Suprapubic skin (tissue), 4 donors: ENCODE data around the gene KAZALD1. TPM values are rescaled to one million over a fixed set of nuclear protein-coding genes. Genes with fewer than 3 reads are reported as not detected.

ENCODE experiments used
- DNase-seq, 2 donors: peaks; one replicate each; pipeline ENCODE4 v3.0.0-alpha.2; 2019; ENCODE audit warnings: low spot score in 2 of 2
- H3K27ac ChIP-seq: fragments of 200-600 bp; sonication (generic); one replicate; pipeline ENCODE4 v1.5.1; 2019
- H3K27me3 ChIP-seq: fragments of 200-600 bp; sonication (generic); one replicate; pipeline ENCODE4 v1.5.1; 2019
- H3K36me3 ChIP-seq: fragments of 200-600 bp; sonication (generic); one replicate; pipeline ENCODE4 v1.5.1; 2019
- H3K4me1 ChIP-seq: fragments of 200-600 bp; sonication (generic); one replicate; pipeline ENCODE4 v1.5.1; 2019
- H3K4me3 ChIP-seq: fragments of 200-600 bp; sonication (generic); one replicate; pipeline ENCODE4 v1.5.1; 2019; ENCODE audit warnings: mild to moderate bottlenecking
- H3K9me3 ChIP-seq: fragments of 200-600 bp; sonication (generic); one replicate; pipeline ENCODE4 v1.5.1; 2019
- EP300 ChIP-seq: sonication (generic); formaldehyde crosslinking; IDR thresholded peaks from one replicate; pipeline ENCODE4 v1.6.1; 2017; ENCODE audit warnings: antibody characterized with exemption
- POLR2A ChIP-seq, 2 donors: fragments of 450-650 bp; IDR thresholded peaks; one replicate each; pipeline ENCODE4 v1.6.1; 2017; ENCODE audit warnings: antibody characterized with exemption in 2 of 2, mild to moderate bottlenecking in 2 of 2, moderate library complexity in 2 of 2
- POLR2AphosphoS5 ChIP-seq, 3 donors: sonication (generic); formaldehyde crosslinking; IDR thresholded peaks; one replicate each; pipeline ENCODE4 v1.6.1; 2017; ENCODE audit warnings: antibody characterized with exemption in 3 of 3
- WGBS: methylation state at CpG from one replicate; pipeline ENCODE4 v1.1.5; 2018; 5-methylcytosine and 5-hydroxymethylcytosine counted together
- total RNA-seq, 4 donors: library from RNA; depleted of rRNA; stranded (reverse); fragments of >200 nt; gene quantifications; one replicate each; pipeline ENCODE4 v1.1.0, GENCODE V29; 2016
- TF ChIP-seq, protein P1 (sequence below), 2 donors: fragments of 200-600 bp in 1 of 2; fragments of 450-650 bp in 1 of 2; sonication (generic) in 1 of 2; IDR thresholded peaks; one replicate each; pipeline ENCODE4 v1.5.1; 2016 to 2019; ENCODE audit warnings: antibody characterized with exemption in 2 of 2, mild to moderate bottlenecking in 1 of 2, moderate library complexity in 1 of 2

The KAZALD1 gene
- total RNA-seq, 4 donors from 2014 or later = 1.6 to 4.2 (median 2.5) TPM

DNA sequence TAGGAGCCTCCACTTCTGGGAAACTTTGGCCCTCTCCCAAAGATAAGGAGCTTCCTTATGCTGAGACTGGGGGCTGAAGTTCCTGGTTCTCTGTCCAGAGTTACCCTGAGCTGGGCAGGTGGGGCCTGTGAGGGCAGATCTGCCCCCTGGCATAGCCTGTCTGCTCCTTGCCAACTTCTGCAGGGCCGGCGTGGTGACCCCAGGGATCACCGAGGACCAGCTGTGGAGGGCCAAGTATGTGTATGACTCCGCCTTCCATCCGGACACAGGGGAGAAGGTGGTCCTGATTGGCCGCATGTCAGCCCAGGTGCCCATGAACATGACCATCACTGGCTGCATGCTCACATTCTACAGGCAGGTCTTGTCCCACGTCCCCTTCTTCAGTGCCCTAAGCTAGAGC, 26.5 kb upstream of the KAZALD1 start:
- no peak overlapping the region for H3K27ac ChIP-seq
- no peak for TF ChIP-seq POLR2AphosphoS5 (IDR thresholded peaks at IDR 0.05)
- TF ChIP-seq, protein P1, sequence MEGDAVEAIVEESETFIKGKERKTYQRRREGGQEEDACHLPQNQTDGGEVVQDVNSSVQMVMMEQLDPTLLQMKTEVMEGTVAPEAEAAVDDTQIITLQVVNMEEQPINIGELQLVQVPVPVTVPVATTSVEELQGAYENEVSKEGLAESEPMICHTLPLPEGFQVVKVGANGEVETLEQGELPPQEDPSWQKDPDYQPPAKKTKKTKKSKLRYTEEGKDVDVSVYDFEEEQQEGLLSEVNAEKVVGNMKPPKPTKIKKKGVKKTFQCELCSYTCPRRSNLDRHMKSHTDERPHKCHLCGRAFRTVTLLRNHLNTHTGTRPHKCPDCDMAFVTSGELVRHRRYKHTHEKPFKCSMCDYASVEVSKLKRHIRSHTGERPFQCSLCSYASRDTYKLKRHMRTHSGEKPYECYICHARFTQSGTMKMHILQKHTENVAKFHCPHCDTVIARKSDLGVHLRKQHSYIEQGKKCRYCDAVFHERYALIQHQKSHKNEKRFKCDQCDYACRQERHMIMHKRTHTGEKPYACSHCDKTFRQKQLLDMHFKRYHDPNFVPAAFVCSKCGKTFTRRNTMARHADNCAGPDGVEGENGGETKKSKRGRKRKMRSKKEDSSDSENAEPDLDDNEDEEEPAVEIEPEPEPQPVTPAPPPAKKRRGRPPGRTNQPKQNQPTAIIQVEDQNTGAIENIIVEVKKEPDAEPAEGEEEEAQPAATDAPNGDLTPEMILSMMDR (IDR thresholded peaks at IDR 0.05) = no peak
- no peak for TF ChIP-seq EP300
- TF ChIP-seq POLR2A (IDR thresholded peaks at IDR 0.05) = no peak
- 100% methylated on average over 7 of the region's 7 CpGs for WGBS

DNA sequence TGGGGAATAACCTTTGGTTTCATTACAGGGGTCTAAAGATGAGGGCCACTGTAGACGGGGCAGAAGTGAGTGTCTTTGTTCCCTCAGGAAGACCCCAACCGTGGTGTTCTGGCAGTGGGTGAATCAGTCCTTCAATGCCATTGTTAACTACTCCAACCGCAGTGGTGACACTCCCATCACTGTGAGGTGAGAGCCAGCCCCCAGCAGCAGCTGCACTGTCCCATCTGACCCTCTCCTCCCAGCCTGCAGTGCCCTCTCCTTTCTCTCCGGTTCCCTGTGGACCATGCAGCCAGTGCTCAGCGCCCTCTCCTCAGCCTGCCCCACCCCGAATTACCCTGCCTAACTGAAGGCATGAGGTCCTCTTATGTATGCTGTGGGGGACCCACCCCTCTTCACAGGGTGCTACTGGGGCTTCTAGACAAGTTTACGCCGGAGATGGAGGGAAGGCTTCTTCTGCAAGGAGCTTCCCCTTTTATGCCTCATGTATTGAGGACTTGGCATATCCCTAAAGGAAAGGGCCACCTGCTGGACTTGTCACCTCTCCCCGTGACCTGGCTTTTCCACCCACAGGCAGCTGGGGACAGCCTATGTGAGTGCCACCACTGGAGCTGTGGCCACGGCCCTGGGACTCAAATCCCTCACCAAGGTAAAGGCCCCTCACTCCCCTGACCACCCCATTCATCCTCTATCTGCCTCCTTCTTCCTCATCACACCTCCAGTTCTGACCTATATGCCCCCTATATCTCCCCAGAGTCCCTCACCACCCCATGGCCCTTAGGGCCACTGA, 25.7 kb upstream of the KAZALD1 start:
- Histone ChIP-seq H3K4me3 (no peak overlapping the region), H3K9me3 (no peaks in the 10 kb centered on the region), H3K27me3 (no peaks in the 10 kb centered on the region), H3K27ac (no peak overlapping the region), H3K4me1 (peaks cover 25% of the 10 kb centered on the region), H3K36me3 (peaks cover 56% of the 10 kb centered on the region)
- WGBS = 85% methylated on average over 10 of the region's 10 CpGs
- no peak for DNase-seq
- no peak for TF ChIP-seq EP300
- no peak for TF ChIP-seq POLR2A (IDR thresholded peaks at IDR 0.05)
- TF ChIP-seq POLR2AphosphoS5 (IDR thresholded peaks at IDR 0.05) = no peak
- TF ChIP-seq, protein P1 (IDR thresholded peaks at IDR 0.05) = no peak

More for the DNA sequence above, 26.5 kb upstream of the KAZALD1 start:
- no peaks in the 10 kb centered on the region for H3K9me3 ChIP-seq
- DNase-seq = no peak
- H3K27me3 ChIP-seq = no peaks in the 10 kb centered on the region
- H3K36me3 ChIP-seq = peaks cover 56% of the 10 kb centered on the region
- H3K4me1 ChIP-seq = peaks cover 32% of the 10 kb centered on the region
- no peak overlapping the region for H3K4me3 ChIP-seq

DNA sequence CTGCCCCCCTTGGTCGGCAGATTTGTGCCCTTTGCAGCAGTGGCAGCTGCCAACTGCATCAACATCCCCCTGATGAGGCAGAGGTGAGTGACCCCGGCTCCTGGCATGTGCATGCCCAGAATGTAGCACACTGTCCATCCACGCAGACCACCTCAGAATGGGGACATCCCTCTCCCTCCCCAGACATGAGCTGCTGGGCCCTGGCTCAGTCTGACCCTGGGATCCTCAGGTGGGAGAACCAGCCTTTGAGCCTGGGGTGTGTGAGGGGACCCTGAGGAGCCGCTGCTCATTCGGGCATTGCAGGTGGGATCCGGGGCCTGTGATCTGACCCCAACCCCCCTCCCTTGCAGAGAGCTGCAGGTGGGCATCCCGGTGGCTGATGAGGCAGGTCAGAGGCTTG, 25.1 kb upstream of the KAZALD1 start:
- WGBS = 81% methylated on average over 7 of the region's 7 CpGs
- Histone ChIP-seq H3K4me3 (no peak overlapping the region), H3K36me3 (peaks cover 56% of the 10 kb centered on the region), H3K9me3 (no peaks in the 10 kb centered on the region), H3K4me1 (peaks cover 25% of the 10 kb centered on the region), H3K27me3 (no peaks in the 10 kb centered on the region), H3K27ac (no peak overlapping the region)
- TF ChIP-seq POLR2A (IDR thresholded peaks at IDR 0.05) (no peak), POLR2AphosphoS5 (IDR thresholded peaks at IDR 0.05) (no peak), EP300 (no peak)
- TF ChIP-seq, protein P1 (IDR thresholded peaks at IDR 0.05) = no peak
- DNase-seq = no peak

DNA sequence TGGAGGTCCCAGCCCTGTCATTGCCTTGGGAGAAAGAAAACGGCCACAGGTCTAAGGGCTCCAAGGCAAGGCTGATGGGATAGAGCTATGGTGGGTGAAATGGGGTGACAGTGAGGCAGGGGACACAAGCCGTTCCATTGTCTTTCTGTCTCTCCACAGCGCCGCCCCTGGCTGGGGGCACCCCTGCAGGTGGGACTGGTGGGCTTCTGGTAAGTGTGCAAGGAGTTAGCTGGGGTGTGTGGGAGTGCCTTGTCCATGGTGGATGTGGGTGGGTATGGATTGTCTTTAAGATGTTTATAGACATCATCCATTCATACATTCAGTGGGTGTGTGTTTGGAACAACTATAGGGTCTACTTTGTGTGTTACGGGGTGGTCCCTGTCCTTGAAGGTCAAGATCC, 23.3 kb upstream of the KAZALD1 start:
- H3K9me3 ChIP-seq = no peaks in the 10 kb centered on the region

DNA sequence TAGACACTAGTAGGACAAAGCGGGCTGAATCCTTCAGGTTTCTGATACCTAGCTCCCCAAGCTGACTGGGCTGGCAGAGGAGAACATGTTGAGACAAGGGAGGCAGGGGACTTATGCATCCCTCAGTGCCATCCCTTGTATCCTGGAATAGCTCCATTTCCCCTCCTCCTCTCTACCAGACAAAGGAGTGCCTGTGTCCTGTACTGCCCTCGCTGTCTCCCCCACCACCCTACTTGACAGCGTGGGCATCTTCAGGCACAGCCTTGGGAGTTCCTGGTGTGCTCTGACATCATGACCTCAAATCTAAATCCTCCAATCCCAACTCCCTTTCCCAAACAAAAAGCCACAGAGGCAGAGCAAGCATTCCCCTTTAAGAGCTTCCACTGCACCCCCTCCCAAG, 21.7 kb upstream of the KAZALD1 start:
- Histone ChIP-seq H3K9me3 (no peaks in the 10 kb centered on the region), H3K27ac (no peak overlapping the region), H3K36me3 (peaks cover 50% of the 10 kb centered on the region), H3K27me3 (no peaks in the 10 kb centered on the region), H3K4me1 (peaks cover 19% of the 10 kb centered on the region), H3K4me3 (no peak overlapping the region)
- TF ChIP-seq POLR2AphosphoS5 (IDR thresholded peaks at IDR 0.05) (no peak), POLR2A (IDR thresholded peaks at IDR 0.05) (no peak), EP300 (no peak)
- TF ChIP-seq, protein P1 (IDR thresholded peaks at IDR 0.05) = no peak
- 89% methylated on average over 3 of the region's 3 CpGs for WGBS
- DNase-seq = no peak

More for the DNA sequence above, 23.3 kb upstream of the KAZALD1 start:
- H3K36me3 ChIP-seq = peaks cover 56% of the 10 kb centered on the region
- no peak overlapping the region for H3K4me3 ChIP-seq
- no peaks in the 10 kb centered on the region for H3K27me3 ChIP-seq
- DNase-seq = no peak
- WGBS = 81% methylated on average over 5 of the region's 5 CpGs
- no peak overlapping the region for H3K27ac ChIP-seq
- TF ChIP-seq POLR2A (IDR thresholded peaks at IDR 0.05) (no peak), EP300 (no peak), POLR2AphosphoS5 (IDR thresholded peaks at IDR 0.05) (no peak)
- TF ChIP-seq, protein P1 (IDR thresholded peaks at IDR 0.05) = no peak
- H3K4me1 ChIP-seq = peaks cover 23% of the 10 kb centered on the region
